Inflammatory macrophage treated with lipopolysaccharide for 1 hour (primary cell): ENCODE data around the gene ARMC9.
A peak's percentile ranks its signal among the peaks of the same experiment; 100 is the strongest.
"Not testable (repeated sequence)": the region's sequence is repeated elsewhere in the genome, so short reads cannot be mapped to it uniquely, and the experiment has no call there.

ENCODE experiments used
- DNase-seq, 2 donors: peaks; one replicate each; pipeline ENCODE4 v3.0.0-alpha.2; 2020 to 2022

The ARMC9 gene

DNA sequence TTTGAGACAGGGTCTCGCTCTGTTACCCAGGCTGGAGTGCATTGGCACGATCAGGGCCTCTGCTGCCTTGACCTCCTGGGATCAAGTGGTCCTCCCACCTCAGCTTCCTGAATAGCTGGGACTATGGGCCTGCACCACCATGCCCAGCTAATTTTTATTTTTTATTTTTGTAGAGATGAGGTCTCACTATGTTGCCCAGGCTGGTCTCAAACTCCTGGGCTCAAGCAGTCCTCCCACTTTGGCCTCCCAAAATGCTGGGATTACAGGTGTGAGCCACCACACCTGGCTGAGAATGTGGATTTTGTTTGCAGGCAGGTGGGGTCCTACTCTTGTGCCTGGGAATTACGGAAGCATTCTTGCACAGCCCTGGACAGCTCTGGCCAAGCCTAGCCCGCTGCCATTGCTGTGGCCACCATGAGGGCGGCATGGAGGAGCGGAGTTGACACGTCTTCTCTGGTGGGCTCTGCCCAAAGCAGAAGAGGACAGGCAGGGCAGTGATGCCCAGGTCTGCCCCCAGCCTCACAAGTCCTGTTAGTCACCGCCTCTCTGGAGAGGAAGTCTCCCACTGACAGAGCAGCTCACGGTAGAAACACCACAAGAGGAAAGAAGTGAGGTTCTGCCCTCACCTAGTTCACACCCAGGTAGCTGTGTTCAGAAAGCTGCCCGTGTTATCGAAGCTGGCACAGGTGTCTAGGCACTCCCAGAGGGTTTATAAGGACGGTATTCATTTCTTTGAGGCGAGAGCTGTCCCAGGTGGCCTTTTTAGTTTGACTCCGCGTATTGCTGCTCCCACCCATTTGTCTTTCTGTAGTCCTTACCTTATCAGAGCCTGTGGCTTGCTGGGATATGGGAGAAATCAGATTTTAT is 46.2 kb downstream of the ARMC9 start:
- no peak for DNase-seq

DNA sequence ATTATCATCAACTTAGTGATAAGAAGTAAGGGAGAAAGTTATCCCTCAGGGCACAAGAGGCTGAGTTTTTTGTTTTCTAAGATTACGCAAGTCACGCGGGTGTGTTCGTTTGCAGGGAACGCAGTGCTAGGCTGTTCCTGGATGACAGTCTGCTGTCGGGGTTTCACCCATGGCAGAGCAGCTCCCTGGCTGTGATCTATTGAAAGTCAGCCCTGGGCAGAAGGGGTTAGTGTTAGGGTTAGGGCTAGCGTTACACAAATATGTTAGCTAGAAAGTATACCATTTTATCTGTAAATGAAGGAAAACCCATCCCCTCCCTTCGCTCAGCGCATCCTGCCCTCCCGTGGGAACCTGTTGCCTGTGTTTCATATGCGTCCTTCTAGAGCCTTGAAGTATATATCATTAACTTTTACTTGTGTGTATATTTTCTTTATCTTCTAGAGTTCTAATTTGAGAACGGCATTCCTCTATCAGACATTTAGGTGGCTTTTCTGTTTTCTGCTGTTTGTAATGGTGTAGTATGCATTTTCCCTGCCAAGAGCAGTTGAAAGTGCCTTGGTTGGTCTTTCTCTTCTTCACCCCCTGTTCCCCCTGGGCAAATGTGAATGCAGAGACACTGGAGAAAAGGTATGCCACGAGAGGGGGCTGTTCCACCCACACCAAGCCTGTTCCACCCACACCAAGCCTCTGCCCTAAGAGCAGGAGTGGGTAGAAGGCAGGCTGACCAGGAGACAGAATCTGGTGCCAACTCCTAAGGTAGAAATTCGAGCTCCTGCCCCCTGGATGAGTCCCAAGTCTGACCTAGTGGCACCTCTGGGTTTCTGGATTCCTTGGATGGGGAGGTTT is 47.0 kb downstream of the ARMC9 start:
- peak; percentile 9 to 32 for DNase-seq

DNA sequence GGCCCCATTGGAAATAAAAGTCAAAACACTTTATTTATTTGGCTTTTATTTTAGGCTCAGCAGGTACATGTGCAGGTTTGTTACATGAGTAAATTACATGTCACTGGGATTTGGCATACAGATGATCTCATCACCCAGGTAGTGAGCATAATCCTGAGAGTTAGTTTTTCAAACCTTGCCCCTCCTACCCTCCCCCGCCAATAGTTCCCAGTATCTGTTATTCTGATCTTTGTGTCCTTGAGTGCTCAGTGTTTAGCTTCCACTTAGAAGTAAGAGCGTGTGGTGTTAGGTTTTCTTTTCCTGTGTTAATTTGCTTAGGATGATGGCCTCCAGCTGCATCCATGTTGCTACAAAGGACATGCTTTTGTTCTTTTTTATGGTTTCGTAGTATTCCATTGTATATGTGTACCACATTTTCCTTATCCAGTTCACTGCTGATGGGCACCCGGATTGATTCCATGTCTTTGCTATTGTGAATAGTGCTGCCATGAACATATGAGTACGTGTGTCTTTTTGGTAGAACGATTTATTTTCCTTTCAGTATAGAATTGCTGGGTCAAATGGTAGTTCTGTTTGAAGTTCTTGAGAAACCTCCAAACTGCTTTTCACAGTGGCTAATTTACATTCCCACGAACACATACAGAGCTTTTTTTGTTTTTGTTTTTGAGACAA is 47.9 kb downstream of the ARMC9 start:
- DNase-seq, result no peak

DNA sequence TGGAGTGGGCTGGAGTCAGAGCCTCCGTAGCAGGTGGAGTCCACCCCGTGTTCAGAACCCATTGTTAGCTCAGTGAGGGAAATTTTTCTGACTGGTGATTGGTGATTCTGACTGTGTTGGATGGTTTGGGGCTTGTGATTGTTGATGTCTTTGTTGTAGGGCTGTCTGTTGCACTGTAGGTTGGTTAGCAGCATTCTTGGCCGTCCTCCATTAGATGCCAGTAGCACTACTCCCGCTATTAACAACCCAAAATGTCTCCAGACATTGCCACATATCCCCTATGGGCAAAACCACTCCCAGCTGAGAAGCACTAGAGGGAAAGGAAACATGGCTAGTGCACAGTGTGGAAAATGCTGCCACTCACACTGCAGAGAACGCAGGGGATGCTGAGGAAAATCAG is 51.7 kb downstream of the ARMC9 start:
- no peak for DNase-seq

DNA sequence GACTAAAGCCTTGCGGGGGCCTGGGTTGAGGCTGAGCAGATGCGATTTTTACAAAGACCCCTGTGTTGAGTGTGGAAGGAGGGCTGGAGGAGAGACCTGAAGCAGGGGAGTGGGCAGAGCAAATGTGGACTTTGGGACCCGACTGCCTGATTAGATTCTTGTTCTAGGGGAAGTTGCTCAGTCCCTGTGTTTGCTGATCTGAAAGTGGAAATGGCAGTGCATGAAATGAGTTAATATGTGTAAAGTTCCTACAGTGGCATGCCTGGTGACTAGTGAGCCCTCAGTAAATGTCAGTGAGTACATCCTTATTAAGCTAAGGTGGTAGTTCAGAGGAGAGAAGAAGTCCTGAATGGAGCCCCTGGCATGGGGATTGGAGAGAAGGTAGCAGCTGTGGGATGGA is 52.3 kb downstream of the ARMC9 start:
- peak in 1 of 2 donors; percentile 16 for DNase-seq

DNA sequence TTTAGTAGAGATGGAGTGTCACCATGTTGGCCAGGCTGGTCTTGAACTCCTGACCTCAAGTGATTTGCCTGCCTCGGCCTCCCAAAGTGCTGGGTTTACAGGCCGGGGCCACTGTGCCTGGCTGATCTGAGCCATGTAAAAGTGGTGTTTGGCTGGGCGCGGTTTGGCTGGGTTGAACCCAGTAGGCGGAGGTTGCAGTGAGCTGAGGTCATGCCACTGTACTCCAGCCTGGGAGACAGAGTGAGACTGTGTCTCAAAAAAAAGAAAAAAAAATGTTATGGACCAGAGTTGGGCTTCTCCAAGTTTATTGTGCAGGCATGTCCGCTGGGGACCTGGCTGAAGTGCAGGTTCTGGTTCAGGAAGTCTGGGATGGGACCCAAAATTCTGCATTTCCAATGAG is 54.9 kb downstream of the ARMC9 start:
- not testable (repeated sequence) for DNase-seq

DNA sequence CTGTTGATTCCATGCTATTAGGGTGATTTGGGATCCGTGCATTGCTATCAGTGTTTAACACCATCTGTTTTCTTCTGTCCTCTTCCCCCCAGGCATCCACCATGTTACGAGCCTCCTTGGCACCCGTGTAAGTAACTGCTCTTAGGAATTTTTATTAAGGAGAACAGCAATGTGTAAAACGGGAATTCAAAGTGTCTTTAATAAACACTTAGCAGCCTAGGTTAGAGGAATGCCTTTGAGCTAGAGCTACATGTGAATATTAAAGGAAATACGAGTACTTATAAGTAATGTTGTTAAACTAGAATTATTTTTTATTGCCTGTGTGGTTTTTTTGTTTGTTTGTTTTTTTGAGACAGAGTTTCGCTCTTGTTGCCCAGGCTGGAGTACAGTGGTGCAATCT is 58.1 kb downstream of the ARMC9 start:
- no peak for DNase-seq

DNA sequence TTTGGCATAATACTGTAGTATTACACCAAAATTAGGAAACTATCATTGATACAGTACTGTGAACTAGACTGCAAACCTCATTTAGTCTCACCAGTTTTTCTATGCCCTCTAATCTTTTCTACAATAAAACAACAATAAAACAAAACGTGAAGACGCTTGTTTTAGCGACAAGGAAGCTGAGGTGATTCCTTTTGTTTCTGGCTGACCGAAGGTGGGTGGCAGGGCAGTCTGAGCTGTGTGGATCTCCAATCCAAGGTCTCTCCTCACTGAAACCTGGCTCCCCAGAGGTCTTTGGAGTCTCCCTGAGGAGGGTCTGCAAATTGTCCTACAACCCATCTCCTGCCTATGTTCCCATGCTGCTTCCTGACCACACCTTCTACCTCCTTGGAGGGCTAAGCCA is 59.3 kb downstream of the ARMC9 start:
- DNase-seq, result no peak

DNA sequence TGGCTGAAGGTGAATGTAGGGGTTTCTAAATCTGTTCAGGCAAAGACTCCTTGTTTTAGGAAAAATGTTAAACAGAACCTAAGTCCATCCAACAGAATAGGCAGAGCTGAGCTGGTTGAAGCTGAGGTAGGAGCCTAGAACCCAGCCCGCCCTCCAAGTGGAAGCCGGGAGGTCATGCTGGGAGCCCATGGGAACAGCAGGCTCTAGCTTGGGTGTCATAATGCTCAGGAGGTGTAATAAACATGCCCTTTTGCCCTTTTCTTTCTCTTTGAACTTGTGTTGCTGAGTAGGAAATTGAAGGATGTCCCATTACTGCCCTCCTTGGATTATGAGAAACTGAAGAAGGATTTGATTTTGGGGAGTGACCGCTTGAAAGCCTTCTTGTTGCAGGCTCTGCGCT is 60.3 kb downstream of the ARMC9 start:
- DNase-seq, result no peak

DNA sequence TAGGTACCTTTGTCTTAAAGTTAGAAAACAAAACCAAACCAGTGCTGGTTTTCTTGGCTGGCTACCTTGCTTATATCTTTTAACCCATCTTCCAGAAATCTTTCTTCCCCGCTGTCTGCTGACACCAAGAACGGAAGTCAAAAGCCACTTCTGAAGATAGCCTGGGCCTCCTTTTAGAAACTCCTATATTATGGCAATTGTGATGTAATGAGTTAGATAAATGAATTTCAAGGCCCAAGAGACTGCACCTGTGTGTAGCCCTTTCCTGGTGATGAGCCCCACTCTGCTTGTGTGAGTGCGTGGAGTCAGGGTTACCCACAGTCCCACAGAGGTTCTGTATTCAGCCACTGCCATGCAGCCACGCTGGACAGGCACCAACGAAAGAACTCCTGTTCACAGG is 60.7 kb downstream of the ARMC9 start:
- DNase-seq, result no peak

DNA sequence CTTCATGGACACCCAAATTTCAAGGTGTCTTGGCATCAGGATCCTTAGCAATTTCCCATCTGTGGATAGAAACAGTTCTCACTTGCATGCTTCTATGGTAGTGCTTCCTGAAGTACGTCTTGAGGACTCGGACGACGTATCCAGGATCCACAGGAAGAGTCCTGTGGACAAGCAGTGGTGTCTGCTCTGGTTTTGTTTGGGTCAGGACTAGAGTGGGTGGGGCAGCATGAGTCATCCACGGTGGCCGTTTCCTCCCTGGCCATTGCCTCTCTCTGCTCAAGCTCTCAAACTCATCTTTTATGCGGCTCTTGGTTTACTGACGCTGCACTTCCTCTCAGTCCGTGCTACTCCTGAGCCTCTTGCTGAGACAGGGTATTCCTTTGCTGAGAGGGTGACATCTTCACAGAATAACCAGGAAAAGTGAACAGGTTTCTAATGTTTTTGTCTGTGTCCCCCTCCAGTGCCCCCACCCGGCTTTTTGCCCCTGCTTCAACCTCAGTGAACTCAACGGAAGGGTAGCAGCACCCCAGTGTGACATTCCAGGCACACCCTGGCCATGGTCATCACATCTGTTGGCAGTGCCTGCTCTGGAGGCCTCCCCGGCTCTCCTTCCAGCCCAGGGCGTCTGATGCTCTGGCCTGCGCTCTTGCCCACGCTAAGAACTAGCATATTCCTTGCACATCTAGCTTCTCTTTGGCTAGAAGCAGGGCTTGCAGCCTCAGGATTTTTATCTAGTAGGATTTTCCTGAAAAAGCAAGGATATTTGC is 62.2 kb downstream of the ARMC9 start:
- DNase-seq, result peak; percentile 11 to 16

DNA sequence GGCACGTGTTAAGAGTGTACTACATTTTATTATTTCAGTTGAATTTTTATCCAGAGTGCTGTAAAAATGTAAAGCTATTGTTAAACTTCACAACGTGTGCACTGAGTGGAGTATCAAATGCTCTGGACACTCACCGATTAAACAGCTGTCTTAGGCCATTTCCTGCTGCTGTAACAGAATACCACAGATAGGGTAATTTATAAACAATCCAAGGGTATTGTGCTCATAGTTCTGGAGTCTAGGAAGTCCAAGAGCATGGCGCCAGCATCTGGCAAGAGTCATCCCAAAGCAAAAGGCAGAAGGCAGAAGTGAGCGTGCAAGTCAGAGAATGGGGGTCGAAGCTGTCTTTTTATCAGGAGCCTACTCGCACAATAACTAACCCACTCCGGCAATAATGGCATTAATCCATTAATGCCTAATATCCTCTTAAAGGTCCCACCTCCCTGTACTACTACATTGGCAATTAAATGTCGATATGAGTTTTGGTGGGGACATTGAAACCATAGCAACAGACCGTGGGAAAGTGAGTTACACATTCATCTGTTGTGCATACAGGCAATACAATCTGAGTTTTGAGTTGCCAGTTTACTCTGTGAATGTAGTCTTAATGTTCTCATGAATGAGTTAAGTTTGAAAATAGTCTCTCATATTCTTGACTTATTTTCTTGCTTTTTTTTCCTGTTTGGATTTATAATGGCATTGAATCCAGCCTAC is 64.8 kb downstream of the ARMC9 start:
- DNase-seq, result no peak

DNA sequence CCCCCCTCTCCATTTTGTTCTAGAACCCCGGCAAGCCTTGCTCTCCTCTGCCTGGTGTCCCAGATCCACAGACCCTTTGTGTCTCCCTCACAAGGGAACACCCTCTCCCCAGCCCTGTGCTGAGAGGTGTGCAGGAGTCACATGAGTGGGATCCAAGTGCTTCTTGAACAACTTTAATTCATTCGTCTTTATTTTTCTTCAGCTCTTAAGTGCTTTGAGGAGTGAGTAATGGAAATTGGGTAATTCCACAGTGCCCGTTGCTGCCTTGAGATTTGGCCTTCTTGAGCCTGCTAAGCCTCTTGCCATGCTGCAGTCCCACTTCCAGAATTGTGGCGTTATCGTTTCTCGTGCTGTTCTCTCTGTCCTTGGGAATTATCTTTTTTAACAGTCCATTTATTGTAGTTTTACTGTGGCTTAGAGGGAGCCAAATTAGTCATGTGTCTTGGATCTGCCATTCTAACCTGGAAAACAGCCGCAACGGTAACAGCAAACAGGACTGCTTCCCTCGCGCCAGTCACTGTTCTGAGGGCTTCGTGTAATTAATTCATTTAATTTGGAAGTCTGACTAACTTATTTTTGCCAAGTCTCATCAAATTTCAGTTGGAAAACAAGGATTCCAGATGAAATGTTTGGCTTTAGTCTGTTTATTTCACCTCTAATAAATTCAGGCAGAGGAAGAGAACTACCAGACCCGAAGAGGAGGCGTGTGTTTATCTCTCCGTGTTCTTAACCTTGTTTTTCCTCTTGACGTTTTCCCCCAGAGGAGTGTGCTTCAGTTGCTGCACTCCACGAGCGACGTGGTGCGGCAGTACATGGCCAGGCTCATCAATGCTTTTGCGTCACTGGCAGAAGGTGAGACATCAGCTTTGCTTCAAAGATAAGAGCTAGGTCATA is 72.0 kb downstream of the ARMC9 start:
- DNase-seq, result no peak

DNA sequence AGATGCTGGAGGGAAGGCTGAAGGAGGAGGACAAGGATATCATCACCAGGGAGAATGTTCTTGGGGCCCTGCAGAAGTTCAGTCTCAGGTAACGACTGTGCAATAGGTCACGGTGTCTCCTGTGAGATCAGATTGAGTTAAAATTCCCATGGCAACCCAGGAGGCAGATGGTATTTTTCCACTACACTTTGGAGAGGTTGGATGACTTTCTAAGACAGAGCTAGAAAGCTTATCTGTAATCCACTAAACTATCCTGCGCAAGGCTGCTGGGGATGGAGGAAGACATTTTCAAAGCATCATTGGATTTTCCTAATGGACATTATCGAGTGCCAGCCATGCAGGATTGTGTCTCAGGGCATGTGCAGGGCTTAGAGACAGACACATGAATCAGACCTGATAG is 74.6 kb downstream of the ARMC9 start:
- DNase-seq, result no peak

DNA sequence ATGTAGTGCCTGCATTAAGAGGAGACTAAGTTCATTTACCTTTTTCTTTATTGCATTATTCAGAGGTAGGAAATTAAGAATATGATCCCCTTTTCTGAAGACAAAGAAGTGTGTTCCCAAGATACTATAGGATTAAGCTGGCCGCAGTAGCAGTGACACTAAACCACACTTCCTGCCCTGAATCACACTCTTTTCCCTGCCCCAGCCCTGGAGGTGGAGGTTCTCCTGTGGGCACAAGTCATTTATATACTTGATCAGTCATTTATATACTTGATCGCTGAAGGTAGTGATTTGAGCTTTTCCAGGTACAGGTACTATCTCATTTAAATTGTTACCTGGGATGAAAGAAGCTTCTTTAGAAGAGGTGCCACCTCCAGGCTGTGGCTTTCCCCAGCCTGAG is 78.6 kb downstream of the ARMC9 start:
- DNase-seq, result no peak

DNA sequence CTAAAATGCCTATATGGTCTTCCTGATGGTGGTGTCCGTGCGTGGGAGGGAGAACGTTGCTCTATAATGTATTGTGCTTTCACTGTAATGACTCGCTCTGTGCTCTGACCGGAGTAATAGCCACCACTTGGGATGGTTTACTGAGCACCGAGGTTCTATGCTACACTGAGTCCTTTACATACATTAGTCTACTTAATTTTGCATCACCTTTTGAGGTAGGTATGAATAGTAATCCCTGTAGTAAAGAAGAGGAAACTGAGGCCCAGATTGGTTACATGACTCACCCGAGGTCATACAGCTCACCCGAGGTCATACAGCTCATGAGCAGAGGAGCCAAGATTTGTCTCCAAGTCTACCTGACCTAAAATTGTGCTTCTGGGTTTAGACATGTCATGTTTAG is 79.5 kb downstream of the ARMC9 start:
- DNase-seq, result no peak

DNA sequence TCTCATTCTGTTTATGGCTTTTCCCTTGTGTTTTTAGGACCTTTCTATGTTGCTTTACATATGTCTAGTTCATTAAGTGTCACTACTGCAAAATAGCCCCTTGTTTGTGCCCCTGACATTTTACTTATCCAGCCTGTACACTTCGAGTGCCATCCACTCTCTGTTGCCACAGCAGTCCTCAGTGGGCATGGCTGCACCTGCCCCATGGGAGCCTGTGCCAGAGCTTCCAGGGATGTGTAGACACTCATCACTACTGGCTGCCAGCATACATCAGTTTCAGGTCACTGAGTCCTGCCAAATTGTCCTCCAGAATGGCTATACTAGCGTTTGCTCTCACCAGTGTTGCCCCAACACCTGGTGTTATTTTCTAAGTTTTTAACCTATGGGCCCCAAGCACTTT is 80.4 kb downstream of the ARMC9 start:
- DNase-seq, result no peak

DNA sequence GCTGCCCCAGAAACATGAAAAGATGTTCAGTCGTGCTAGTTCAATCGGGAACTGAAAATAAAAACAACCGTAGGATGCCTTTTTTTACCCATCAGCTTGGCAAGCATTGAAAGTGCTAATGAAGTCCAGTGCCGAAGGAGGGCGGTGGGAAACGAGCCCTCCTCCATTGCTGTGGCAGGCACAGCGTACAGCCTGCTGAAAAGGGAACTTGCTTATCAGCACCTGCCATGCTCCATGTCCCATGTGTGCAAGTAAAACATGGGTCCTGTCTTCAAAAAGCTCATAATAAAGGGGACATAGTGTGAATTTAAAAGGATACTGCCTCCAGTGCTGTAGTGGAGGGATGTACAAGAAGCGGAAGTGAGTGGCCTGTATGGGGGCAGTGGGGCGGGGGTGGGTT is 82.4 kb downstream of the ARMC9 start:
- DNase-seq, result no peak

DNA sequence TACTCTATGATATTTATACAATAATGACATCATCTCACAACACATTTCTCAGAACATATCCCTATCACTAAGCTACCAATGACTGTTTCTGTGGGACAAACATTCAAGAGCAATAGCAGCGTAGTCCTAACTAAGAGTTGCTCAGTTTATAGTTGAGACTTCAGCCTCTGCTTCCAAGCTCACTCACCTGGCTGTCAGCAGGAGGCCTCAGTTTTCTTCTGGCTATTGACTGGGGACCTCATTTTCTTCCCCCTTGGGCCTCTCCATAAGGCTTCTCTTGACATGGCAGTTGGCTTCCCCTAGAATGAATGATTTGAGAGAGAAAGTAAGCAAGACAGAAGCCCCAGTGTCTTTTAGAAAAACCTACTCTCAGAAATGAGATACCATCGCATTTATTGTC is 85.9 kb downstream of the ARMC9 start:
- no peak for DNase-seq

DNA sequence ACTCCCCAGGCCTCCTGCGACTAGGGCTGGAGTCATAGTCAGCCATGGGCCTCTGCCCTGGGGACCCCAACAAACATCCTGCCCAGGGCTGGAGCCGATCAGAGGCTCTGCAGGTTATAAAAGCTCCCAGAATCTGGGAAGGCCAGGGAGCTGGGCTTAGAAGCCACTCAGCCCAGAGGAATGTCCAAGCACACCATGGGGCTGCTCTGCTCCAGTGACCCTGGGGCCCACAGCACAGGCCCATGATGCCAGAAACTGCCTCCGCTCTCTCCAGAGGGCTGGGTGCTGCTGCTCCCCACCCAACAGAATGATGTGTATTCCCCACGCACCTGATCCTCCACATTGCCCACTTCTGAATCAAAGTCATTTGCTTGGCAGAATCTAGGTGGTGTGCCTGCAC is 88.5 kb downstream of the ARMC9 start:
- no peak for DNase-seq

DNA sequence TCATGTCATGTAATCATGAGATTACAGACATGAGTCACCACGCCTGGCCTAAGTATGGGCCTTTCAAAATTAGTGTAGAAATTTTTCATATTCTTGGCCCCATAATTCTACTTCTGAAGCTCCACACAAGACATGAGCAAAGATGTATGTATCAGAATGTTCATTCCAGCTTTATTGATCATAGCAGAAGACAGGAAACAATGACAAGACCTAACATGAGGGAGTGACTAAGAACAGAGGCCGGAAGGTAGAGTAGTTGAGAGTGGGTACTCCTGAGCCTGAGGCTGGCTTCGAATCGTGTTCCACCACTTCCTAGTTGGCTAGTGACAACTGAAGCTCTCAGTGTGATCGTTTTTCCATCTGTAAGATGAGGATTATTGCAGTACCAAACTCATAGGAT is 89.3 kb downstream of the ARMC9 start:
- no peak for DNase-seq
